Measurements from ENCODE around the gene VEZF1.

The VEZF1 gene

GRCh38 chr17:57966875-57967274 lies 21.2 kb downstream of the VEZF1 start:
- Histone ChIP-seq H3K9me3 (ENCODE audit: control insufficient read depth, insufficient read depth, low read length) (no peaks in the 10 kb centered on the region), H3K27me3 (ENCODE audit: control insufficient read depth, low read length) (peaks cover 29% of the 10 kb centered on the region), H3K79me2 (ENCODE audit: control insufficient read depth, low read length) (no peaks in the 10 kb centered on the region), H3K4me1 (ENCODE audit: control insufficient read depth, low read length) (no peaks in the 10 kb centered on the region), H3K4me3 (ENCODE audit: low read length) (no peak overlapping the region), H3K9me2 (replicated peaks; ENCODE audit: control insufficient read depth, low read length) (no peaks in the 10 kb centered on the region), H3K27ac (ENCODE audit: low read depth, low read length) (no peak overlapping the region), H4K20me1 (ENCODE audit: control insufficient read depth, insufficient read depth, low read depth, low read length) (no peaks in the 10 kb centered on the region), H3K4me2 (ENCODE audit: low read length) (no peak overlapping the region), H3K36me3 (ENCODE audit: control insufficient read depth, low read length) (no peaks in the 10 kb centered on the region), H3F3A (ENCODE audit: control insufficient read depth, insufficient read depth) (no peaks in the 10 kb centered on the region)
- TF ChIP-seq CTCF (IDR thresholded peaks at IDR 0.05; ENCODE audit: low read depth, low read length, poor library complexity, severe bottlenecking), result no peak
- no peak for TF ChIP-seq EZH2phosphoT487 (IDR thresholded peaks at IDR 0.05; ENCODE audit: borderline replicate concordance, low read length)

- H3K9me2 ChIP-seq (replicated peaks; ENCODE audit: control insufficient read depth, low read length), result no peaks in the 10 kb centered on the region
- TF ChIP-seq CTCF (IDR thresholded peaks at IDR 0.05; ENCODE audit: low read depth, low read length, poor library complexity, severe bottlenecking), result no peak
- TF ChIP-seq EZH2phosphoT487 (IDR thresholded peaks at IDR 0.05; ENCODE audit: borderline replicate concordance, low read length), result no peak
These were observed 21.8 kb downstream of the VEZF1 start for GRCh38 chr17:57966246-57966645.

DNA sequence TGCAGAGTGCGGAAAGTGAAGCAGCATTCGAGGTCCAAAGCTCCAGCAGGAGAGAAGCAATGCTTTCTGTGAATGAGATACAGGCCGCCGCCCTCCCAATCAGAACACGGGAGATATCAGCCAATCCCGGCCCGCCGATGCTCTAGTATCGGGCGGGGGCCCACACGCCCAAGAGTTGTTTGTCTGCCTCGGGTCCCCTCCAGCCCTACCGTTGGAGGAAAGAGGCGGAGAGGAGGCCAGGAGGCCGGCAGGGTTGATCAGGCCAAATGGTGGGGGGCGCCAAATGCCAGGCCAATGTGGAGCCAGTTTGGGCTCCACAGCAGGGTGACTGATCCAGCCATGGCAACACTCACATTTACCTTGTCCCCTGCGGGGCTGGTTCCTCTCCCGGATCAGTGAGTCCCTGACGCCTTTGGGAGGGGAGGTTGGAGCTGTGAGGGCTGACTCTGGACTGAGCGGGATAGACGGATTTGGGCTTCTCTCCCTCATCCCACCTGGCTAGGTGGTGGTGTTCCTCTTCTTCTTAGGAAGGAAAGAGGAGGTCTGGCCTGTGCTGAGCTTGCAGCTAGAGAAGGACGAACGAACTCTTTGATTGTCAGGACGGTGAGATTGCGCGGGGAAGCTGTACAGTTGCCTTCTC lies 22.4 kb downstream of the VEZF1 start:
- H3K4me1 ChIP-seq (ENCODE audit: control insufficient read depth, low read length), result no peaks in the 10 kb centered on the region
- no peak overlapping the region for H3K4me2 ChIP-seq (ENCODE audit: low read length)
- peaks cover 33% of the 10 kb centered on the region for H3K27me3 ChIP-seq (ENCODE audit: control insufficient read depth, low read length)
- H4K20me1 ChIP-seq (ENCODE audit: control insufficient read depth, insufficient read depth, low read depth, low read length), result no peaks in the 10 kb centered on the region
- no peak overlapping the region for H3K4me3 ChIP-seq (ENCODE audit: low read length)
- TF ChIP-seq CTCF (IDR thresholded peaks at IDR 0.05; ENCODE audit: low read depth, low read length, poor library complexity, severe bottlenecking), result no peak
- no peak for TF ChIP-seq EZH2phosphoT487 (IDR thresholded peaks at IDR 0.05; ENCODE audit: borderline replicate concordance, low read length)
- H3K9me3 ChIP-seq (ENCODE audit: control insufficient read depth, insufficient read depth, low read length), result no peaks in the 10 kb centered on the region
- no peaks in the 10 kb centered on the region for H3F3A ChIP-seq (ENCODE audit: control insufficient read depth, insufficient read depth)
- H3K9me2 ChIP-seq (replicated peaks; ENCODE audit: control insufficient read depth, low read length), result no peaks in the 10 kb centered on the region
- H3K36me3 ChIP-seq (ENCODE audit: control insufficient read depth, low read length), result no peaks in the 10 kb centered on the region
- H3K27ac ChIP-seq (ENCODE audit: low read depth, low read length), result no peak overlapping the region
- no peaks in the 10 kb centered on the region for H3K79me2 ChIP-seq (ENCODE audit: control insufficient read depth, low read length)

More at GRCh38 chr17:57966246-57966645, 21.8 kb downstream of the VEZF1 start:
- H3K27ac ChIP-seq (ENCODE audit: low read depth, low read length), result no peak overlapping the region
- no peak overlapping the region for H3K4me2 ChIP-seq (ENCODE audit: low read length)
- H3K79me2 ChIP-seq (ENCODE audit: control insufficient read depth, low read length), result no peaks in the 10 kb centered on the region
- H3K4me3 ChIP-seq (ENCODE audit: low read length), result no peak overlapping the region
- H3K9me3 ChIP-seq (ENCODE audit: control insufficient read depth, insufficient read depth, low read length), result no peaks in the 10 kb centered on the region
- H4K20me1 ChIP-seq (ENCODE audit: control insufficient read depth, insufficient read depth, low read depth, low read length), result no peaks in the 10 kb centered on the region
- peaks cover 30% of the 10 kb centered on the region for H3K27me3 ChIP-seq (ENCODE audit: control insufficient read depth, low read length)
- H3K4me1 ChIP-seq (ENCODE audit: control insufficient read depth, low read length), result no peaks in the 10 kb centered on the region
- H3F3A ChIP-seq (ENCODE audit: control insufficient read depth, insufficient read depth), result no peaks in the 10 kb centered on the region
- no peaks in the 10 kb centered on the region for H3K36me3 ChIP-seq (ENCODE audit: control insufficient read depth, low read length)

Data from DOHH2 (cell line).